ACC112 (cell line): ENCODE data around the gene GLCE.

Experiments
- H2AFZ ChIP-seq: fragments of 200-600 bp; sonication (generic); one replicate; pipeline ENCODE4 v1.6.0; 2017; ENCODE audit warnings: antibody characterized with exemption, low read length; ENCODE audit not compliant: unreplicated experiment
- H3K27ac ChIP-seq: fragments of 200-600 bp; sonication (generic); 2 replicates; pipeline ENCODE4 v1.5.1; 2014; ENCODE audit warnings: low read depth, mild to moderate bottlenecking, antibody characterized with exemption, low read length, moderate library complexity
- H3K27me3 ChIP-seq: fragments of 200-600 bp; sonication (generic); 2 replicates; pipeline ENCODE4 v1.6.1; 2014; ENCODE audit warnings: mild to moderate bottlenecking, antibody characterized with exemption, low read length, moderate library complexity, mixed read lengths; ENCODE audit not compliant: insufficient read depth
- H3K36me3 ChIP-seq: fragments of 200-600 bp; sonication (generic); 2 replicates; pipeline ENCODE4 v1.6.1; 2016; ENCODE audit warnings: mild to moderate bottlenecking, antibody characterized with exemption, low read length, moderate library complexity, mixed read lengths; ENCODE audit not compliant: insufficient read depth
- H3K4me1 ChIP-seq: fragments of 200-600 bp; sonication (generic); one replicate; pipeline ENCODE4 v1.6.1; 2016; ENCODE audit warnings: low read length, mixed read lengths; ENCODE audit not compliant: insufficient read depth, unreplicated experiment, control insufficient read depth
- H3K4me3 ChIP-seq: fragments of 200-600 bp; sonication (generic); 2 replicates; pipeline ENCODE4 v1.5.1; 2014; ENCODE audit warnings: mild to moderate bottlenecking, low read depth, low read length
- H3K79me2 ChIP-seq: fragments of 200-600 bp; sonication (generic); one replicate; pipeline ENCODE4 v1.6.0; 2016; ENCODE audit warnings: low read length; ENCODE audit not compliant: control insufficient read depth, unreplicated experiment, insufficient read depth

Gene GLCE

DNA sequence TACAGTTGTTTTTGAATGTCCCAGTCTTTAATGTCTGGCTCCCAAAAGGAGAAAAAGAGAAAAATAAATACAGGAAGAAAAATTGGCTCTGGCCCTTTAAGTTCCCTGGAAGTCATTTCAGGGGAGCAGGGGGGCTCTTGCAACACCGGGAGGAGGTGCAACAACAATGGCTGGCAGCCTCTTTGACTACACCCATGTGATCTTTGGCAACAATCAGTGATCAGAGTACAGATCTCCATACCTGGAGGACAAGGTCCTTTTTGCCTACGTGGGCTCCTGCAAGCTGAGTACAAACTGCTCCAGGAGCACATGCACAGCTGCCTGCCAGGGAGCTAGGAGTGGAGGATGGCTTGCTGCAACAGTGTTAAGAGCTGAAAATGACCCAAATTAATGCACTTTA is 63.9 kb downstream of the GLCE start:
- Histone ChIP-seq H3K27ac (no peak overlapping the region), H3K4me3 (no peak overlapping the region), H3K79me2 (no peaks in the 10 kb centered on the region), H3K4me1 (peaks cover 4% of the 10 kb centered on the region), H2AFZ (no peak overlapping the region), H3K36me3 (0 out of 2 replicates have a peak, but pooled peaks cover 5% of the 10 kb centered on the region), H3K27me3 (no peaks in the 10 kb centered on the region)

DNA sequence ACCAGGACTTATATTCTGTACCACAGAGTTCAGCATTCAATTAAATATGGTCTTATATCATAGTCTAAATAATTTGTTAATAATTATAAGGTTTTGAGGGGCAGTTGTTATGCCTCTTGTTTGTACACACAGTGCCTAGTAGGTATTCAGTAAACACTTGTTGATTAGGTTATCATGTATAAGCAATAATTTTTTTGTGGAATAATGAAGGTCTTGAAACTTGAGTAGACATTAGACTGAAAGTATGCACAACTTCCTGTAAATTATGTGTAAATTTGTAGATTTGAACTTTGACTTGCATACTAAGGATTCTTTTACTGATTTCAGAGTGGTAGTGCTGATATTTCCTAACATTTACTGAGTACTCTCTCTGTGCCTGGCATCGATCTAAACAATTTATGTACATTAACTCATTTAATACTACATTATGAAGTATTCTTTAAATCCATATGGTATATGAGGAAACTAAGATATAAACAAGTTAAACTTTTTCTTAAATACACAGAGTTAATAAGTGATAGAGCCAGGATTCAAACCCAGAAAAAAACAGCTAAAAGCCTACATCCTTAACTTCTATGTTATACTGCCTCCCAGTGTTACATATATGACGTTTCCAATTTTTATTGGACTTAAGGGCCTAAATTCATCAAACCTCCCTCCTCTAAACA is 65.1 kb downstream of the GLCE start:
- H3K4me1 ChIP-seq: peaks cover 4% of the 10 kb centered on the region
- H3K27ac ChIP-seq: no peak overlapping the region
- 0 out of 2 replicates have a peak, but pooled peaks cover 5% of the 10 kb centered on the region for H3K36me3 ChIP-seq
- no peak overlapping the region for H3K4me3 ChIP-seq
- H3K27me3 ChIP-seq: no peaks in the 10 kb centered on the region
- no peaks in the 10 kb centered on the region for H3K79me2 ChIP-seq
- no peak overlapping the region for H2AFZ ChIP-seq

DNA sequence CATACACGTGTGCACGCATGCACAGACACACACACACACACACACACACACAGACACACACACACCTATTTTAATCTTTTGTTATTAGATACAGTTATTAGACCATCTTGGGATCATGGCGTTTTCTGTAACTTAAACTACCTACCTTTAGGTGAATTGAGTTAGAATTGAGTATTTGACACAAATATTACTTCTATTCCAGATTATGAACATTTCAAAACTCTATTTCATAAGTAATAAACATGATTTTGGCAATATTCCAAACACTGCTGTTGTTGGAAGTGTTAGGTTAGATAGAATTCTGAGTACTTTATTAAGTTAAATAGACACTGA is 65.6 kb downstream of the GLCE start:
- H3K4me3 ChIP-seq: no peak overlapping the region

GRCh38 chr15:69232144-69232543 is 71.7 kb downstream of the GLCE start:
- Histone ChIP-seq H3K4me3 (no peak overlapping the region), H3K27ac (no peak overlapping the region), H3K27me3 (no peaks in the 10 kb centered on the region), H2AFZ (no peak overlapping the region), H3K4me1 (no peaks in the 10 kb centered on the region), H3K36me3 (no peaks in the 10 kb centered on the region), H3K79me2 (no peaks in the 10 kb centered on the region)

More for the DNA sequence above, 65.6 kb downstream of the GLCE start:
- no peaks in the 10 kb centered on the region for H3K79me2 ChIP-seq
- no peak overlapping the region for H2AFZ ChIP-seq
- no peak overlapping the region for H3K27ac ChIP-seq
- peaks cover 4% of the 10 kb centered on the region for H3K4me1 ChIP-seq
- 0 out of 2 replicates have a peak, but pooled peaks cover 5% of the 10 kb centered on the region for H3K36me3 ChIP-seq
- no peaks in the 10 kb centered on the region for H3K27me3 ChIP-seq

DNA sequence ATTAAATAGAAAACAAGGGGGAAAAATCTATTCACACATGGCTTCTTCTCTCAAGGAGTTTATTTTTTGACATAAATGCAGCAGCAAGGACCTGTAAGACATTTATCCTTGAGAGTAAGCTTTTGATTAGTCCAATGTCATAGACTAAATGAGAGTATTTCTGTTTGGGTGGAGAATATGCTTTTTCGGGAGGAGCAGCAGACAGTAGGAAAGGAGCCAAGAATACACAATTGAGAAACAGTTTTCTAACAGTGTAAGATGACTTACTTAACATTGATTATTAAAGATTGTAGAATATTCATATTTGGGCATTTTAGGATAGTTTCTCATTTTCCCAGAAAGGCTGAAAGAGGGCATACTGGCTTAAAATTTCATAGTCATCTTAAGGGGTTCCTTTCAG is 72.3 kb downstream of the GLCE start:
- no peak overlapping the region for H3K27ac ChIP-seq
- H3K4me3 ChIP-seq: no peak overlapping the region
- no peaks in the 10 kb centered on the region for H3K27me3 ChIP-seq
- H3K79me2 ChIP-seq: no peaks in the 10 kb centered on the region
- H3K4me1 ChIP-seq: no peaks in the 10 kb centered on the region
- H3K36me3 ChIP-seq: no peaks in the 10 kb centered on the region
- no peak overlapping the region for H2AFZ ChIP-seq

- H3K36me3 ChIP-seq: peaks cover 7% of the 10 kb centered on the region; the same call in 1 of the 2 replicates
- no peaks in the 10 kb centered on the region for H3K4me1 ChIP-seq
- H3K27ac ChIP-seq: no peak overlapping the region
- H3K79me2 ChIP-seq: no peaks in the 10 kb centered on the region
- H2AFZ ChIP-seq: no peak overlapping the region
- no peaks in the 10 kb centered on the region for H3K27me3 ChIP-seq
- H3K4me3 ChIP-seq: no peak overlapping the region
Measured at GRCh38 chr15:69234676-69235075, 74.2 kb downstream of the GLCE start.

- Histone ChIP-seq H3K36me3 (peaks cover 7% of the 10 kb centered on the region; the same call in 1 of the 2 replicates), H3K27ac (no peak overlapping the region), H2AFZ (no peak overlapping the region), H3K27me3 (no peaks in the 10 kb centered on the region), H3K4me3 (no peak overlapping the region), H3K79me2 (no peaks in the 10 kb centered on the region), H3K4me1 (no peaks in the 10 kb centered on the region)
Measured at GRCh38 chr15:69236505-69236904, 76.1 kb downstream of the GLCE start.

- Histone ChIP-seq H3K27ac (no peak overlapping the region), H3K27me3 (no peaks in the 10 kb centered on the region), H3K4me3 (no peak overlapping the region), H2AFZ (no peak overlapping the region), H3K36me3 (peaks cover 7% of the 10 kb centered on the region; the same call in 1 of the 2 replicates), H3K4me1 (no peaks in the 10 kb centered on the region), H3K79me2 (no peaks in the 10 kb centered on the region)
Measured at GRCh38 chr15:69237718-69238117, 77.3 kb downstream of the GLCE start.

DNA sequence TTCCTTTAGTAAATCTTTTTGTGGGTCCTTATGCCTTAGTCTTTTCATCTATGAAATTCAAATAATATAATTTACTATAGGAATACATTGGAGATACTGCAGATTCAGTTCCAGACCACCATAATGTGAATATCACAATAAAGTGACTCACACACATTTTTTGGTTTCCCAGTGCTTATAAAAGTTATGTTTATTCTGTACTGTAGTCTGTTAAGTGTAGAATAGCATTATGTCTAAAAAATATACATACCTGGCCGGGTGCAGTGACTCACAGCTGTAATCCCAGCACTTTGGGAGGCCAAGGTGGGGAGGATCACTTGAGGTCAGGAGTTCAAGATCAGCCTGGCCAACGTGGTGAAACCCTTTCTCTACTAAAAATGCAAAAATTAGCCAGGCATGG is 84.4 kb downstream of the GLCE start:
- Histone ChIP-seq H3K4me1 (no peaks in the 10 kb centered on the region), H3K36me3 (no peaks in the 10 kb centered on the region), H3K4me3 (no peak overlapping the region), H2AFZ (no peak overlapping the region), H3K27ac (no peak overlapping the region), H3K27me3 (no peaks in the 10 kb centered on the region), H3K79me2 (no peaks in the 10 kb centered on the region)

GRCh38 chr15:69253156-69253555 is 92.7 kb downstream of the GLCE start:
- peaks cover 17% of the 10 kb centered on the region for H3K4me1 ChIP-seq
- H3K79me2 ChIP-seq: no peaks in the 10 kb centered on the region
- H3K27me3 ChIP-seq: no peaks in the 10 kb centered on the region
- no peaks in the 10 kb centered on the region for H3K36me3 ChIP-seq
- H3K27ac ChIP-seq: peak overlapping the region; percentile 82
- H3K4me3 ChIP-seq: peak overlapping the region; percentile 40
- H2AFZ ChIP-seq: peak overlapping the region; percentile 73

GRCh38 chr15:69265347-69265955 is 105.0 kb downstream of the GLCE start:
- Histone ChIP-seq H2AFZ (no peak overlapping the region), H3K36me3 (no peaks in the 10 kb centered on the region), H3K79me2 (no peaks in the 10 kb centered on the region), H3K27ac (no peak overlapping the region), H3K4me1 (no peaks in the 10 kb centered on the region), H3K4me3 (no peak overlapping the region), H3K27me3 (no peaks in the 10 kb centered on the region)
